Epithelial cell of esophagus (primary cell): ENCODE measurements around the gene NKAPD1.

ENCODE experiments used
- DNase-seq: peaks from one replicate; pipeline ENCODE4 v3.0.0; 2010; ENCODE audit warnings: low read depth
- H3K4me3 ChIP-seq: 2 replicates; pipeline ENCODE4 v1.5.1; 2011; ENCODE audit warnings: mild to moderate bottlenecking, low read length, control low read depth
- TF ChIP-seq, protein P1 (sequence below): IDR thresholded peaks from 2 replicates; pipeline ENCODE4 v1.5.1; 2011; ENCODE audit warnings: low read depth, mild to moderate bottlenecking, low read length, control low read depth, inconsistent platforms; ENCODE audit not compliant: insufficient read depth; ENCODE audit errors: missing control alignments

NKAPD1 gene

DNA sequence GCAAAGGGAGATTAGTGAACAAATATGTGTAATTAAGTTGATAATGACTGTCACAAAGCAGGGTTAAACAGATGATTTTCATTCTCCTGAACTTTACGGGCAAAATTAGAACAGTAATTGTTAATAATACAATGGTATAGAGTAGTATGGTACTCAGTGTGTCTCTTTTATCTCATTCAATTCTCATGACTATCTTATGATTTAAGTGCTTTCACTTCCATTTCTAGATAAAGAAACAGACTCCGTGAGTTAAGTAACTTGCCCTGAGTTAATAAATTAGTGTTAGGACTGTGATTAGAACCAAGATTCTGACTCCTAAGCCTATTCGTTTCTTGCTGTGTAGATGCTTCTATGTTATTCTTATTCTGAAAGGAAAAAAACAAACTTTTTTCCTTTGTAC is 22.3 kb upstream of the NKAPD1 start:
- DNase-seq: no peak
- H3K4me3 ChIP-seq: no peak overlapping the region
- TF ChIP-seq, protein P1, sequence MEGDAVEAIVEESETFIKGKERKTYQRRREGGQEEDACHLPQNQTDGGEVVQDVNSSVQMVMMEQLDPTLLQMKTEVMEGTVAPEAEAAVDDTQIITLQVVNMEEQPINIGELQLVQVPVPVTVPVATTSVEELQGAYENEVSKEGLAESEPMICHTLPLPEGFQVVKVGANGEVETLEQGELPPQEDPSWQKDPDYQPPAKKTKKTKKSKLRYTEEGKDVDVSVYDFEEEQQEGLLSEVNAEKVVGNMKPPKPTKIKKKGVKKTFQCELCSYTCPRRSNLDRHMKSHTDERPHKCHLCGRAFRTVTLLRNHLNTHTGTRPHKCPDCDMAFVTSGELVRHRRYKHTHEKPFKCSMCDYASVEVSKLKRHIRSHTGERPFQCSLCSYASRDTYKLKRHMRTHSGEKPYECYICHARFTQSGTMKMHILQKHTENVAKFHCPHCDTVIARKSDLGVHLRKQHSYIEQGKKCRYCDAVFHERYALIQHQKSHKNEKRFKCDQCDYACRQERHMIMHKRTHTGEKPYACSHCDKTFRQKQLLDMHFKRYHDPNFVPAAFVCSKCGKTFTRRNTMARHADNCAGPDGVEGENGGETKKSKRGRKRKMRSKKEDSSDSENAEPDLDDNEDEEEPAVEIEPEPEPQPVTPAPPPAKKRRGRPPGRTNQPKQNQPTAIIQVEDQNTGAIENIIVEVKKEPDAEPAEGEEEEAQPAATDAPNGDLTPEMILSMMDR: no peak

DNA sequence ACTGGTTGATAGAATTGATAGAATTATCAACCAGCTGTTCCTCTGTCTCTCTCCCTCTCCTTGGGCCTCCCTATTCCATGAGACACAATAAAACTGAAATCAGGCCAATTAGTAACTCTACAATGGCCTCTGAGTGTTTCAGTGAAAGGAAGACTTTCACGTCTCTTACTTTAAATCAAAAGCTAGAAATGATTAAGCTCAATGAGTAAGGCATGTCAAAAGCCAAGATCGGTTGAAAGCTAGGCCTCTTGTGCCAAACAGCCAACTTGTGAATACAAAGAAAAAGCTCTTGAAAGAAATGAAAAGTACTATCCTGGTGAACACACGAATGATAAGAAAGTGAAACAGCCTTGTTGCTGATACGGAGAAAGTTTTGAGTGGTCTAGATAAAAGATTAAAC is 16.9 kb upstream of the NKAPD1 start:
- DNase-seq: no peak
- no peak overlapping the region for H3K4me3 ChIP-seq
- TF ChIP-seq, protein P1: no peak

DNA sequence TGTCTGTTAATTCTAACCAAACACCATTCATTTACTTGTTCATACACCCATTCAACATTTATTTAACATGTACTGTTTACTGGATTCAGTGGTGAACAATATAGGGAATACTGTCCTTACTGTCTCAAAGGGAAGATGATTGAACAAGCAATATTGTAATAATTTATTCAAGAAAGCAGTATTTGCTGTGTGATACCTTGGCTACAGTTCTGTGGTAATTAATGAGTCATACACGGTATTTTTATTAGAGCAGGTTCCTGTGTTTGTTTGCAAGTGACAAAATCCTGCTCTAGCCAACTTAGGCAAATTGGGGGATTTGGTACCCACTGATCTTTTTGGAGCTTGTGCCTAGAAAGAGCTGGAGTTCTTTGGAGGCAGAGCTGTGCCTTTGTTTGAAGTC is 16.0 kb upstream of the NKAPD1 start:
- DNase-seq: no peak
- TF ChIP-seq, protein P1: no peak
- no peak overlapping the region for H3K4me3 ChIP-seq

DNA sequence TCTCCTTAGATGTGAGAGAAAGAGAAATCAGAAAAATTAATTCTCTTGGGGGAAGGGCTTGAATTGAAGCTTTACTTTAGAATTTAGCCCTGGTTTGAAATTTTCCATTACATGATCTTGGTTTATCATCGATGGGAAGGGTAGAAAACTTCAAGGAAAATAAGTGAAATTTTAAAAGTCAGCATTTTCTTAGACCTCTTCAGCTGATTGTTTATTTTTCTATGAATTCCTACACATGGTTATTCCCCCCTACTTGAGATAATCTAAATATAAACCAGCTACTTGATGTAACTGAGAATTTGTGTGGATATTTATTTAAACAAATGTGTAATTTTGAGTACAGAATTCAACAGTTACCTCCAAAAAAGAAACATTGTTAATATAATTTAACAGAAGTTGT is 11.2 kb upstream of the NKAPD1 start:
- no peak for DNase-seq
- no peak overlapping the region for H3K4me3 ChIP-seq
- TF ChIP-seq, protein P1: no peak

DNA sequence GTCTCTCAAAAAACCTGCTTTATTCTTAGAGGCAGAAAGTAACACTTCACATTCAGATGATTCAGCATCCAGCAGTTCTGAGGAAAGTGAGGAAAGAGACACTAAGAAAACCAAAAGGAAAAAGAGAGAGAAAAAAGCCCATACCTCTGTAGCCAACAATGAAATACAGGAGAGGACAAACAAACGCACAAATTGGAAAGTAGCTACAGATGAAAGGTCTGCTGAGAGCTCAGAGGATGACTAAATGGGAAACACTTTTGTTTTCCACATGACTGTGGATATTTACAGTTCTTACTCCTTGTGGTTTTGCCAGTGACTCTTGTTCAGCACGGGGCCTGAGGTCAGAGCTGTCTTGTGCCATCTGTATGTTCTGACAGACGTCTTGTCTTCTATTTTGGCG is 8.6 kb downstream of the NKAPD1 start:
- H3K4me3 ChIP-seq: no peak overlapping the region
- DNase-seq: peak; percentile 45
- TF ChIP-seq, protein P1: no peak

DNA sequence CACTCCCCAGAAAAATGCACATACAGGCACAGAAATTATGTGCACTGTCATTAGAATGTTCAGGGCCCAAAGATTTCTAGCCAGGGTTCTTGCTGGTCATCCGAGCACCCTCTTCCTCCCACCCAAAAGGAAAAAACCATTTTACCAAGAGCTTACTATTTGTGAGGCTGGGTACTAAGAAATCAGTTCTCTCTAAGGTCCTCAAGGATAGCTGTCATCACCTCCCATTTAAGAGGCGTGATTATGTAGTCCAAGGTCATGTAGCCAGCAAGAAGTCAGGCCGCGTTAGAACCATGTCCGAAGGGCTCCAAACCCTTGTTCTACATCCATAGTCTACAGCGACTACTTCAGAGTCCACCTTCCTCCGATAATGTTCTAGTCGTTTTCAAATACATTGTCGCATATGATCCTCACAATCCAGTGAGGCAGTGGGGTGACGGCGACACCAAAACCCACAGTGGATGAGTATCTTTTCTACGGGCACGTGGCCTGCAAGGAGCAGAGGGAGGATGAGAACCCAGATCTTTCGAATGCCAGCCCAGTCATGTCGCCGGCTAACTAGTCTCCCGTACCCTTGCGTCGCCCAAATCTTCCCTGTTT is 11.8 kb downstream of the NKAPD1 start:
- DNase-seq: peak; percentile 33
- peak overlapping the region; percentile 98 for H3K4me3 ChIP-seq
- TF ChIP-seq, protein P1: no peak
